Putamen (tissue), 1 donor: ENCODE data around the gene ABHD18.
A peak's percentile ranks its signal among the peaks of the same experiment; 100 is the strongest.
"Not testable (repeated sequence)": the region's sequence is repeated elsewhere in the genome, so short reads cannot be mapped to it uniquely, and the experiment has no call there.

Source experiments
- DNase-seq: peaks from one replicate; pipeline ENCODE4 v3.0.0-alpha.2; 2016; ENCODE audit warnings: low spot score

Gene ABHD18

DNA sequence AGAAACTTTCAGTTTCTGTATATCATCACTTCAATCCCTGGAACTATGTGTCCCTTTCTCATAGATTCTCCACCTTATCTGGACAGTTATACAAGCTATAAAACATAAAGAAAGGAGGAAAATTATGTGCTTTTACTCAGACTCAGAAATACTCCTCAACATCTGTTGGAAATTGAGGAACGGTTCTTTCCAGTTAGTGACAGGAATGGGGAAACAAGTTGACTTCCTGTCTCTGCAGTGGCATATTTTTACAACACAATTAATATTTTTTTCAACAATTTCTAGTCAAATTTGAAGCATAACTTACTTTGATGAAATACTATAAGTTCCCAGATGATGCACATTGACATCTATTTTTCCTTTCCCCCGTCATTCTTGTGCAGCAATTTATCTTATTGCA is 27.9 kb downstream of the ABHD18 start:
- no peak for DNase-seq

DNA sequence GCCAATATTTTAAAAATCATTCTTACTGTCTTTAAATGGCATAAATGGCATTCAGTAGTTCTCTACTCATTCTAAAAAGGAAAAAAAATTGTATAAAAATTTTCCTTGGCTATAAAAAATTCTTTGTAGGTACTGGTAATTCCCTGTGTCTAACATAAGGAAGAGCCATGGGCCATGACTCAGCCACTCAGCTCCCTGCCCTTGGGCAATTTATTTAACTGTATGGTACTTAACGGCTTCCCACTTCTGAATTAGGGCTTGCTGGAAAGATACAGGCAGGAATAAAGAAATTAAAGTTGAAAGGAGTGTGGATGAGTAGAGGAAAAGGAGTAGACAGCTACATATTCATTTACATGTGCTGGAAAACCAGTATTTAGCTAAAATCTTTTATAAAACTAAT is 30.6 kb downstream of the ABHD18 start:
- DNase-seq = no peak

GRCh38 chr4:127996521-127996920 is 31.3 kb downstream of the ABHD18 start:
- DNase-seq = not testable (repeated sequence)

DNA sequence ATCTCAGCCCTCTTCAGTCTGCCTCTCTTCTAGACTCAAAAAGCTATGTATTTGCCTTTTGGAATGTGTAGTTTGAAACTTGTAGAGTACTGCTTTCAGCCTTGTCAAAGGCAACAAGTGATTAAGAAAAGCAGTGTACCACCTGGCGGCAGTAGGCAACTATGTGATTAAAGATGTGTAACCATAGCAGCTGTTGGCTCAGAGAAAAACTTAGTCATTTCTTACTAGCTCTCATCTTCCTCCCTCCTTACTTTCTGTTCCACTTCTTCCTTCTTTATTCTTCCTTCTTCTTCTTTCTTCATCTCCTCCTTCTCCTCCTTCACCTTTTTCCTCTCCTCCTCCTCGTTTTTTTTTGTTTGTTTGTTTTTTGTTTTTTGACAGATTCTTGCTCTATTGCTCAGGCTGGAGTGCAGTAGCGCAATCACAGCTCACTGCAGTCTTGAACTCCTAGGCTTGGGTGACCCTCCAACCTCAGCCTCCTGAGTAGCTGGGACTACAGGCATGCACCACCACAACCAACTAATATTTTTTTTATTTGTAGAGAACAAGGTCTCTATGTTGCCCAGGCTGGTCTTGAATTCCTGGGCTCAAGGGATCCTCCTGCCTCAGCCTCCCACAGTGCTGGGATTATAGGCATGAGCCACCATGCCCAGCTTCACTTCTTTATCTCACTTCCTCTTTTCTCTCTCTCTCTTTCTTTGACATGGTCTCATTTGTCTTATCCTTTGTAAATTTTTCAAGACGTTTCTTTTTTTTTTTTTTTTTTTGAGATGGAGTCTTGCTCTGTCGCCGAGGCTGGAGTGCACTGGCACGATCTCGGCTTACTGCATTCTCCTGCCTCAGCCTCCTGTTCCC is 32.6 kb downstream of the ABHD18 start:
- peak; percentile 7 for DNase-seq

DNA sequence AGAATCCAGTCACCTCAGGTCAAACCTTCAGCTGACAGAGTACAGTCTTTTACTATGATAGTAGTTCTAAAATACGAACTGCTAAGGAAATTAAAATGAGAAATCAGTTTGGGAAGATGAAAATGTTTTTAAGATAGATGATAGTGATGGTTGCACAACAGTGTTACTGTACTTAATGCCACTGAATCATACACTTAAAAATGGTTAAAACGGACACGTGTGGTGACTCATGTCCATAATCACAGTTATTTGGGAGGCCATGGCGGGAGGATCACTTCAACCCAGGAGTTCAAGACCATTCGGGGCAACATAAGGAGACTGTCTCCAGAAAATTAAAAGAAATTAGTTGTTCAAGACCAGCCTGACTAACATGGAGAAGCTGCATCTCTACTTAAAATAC is 41.4 kb downstream of the ABHD18 start:
- no peak for DNase-seq

DNA sequence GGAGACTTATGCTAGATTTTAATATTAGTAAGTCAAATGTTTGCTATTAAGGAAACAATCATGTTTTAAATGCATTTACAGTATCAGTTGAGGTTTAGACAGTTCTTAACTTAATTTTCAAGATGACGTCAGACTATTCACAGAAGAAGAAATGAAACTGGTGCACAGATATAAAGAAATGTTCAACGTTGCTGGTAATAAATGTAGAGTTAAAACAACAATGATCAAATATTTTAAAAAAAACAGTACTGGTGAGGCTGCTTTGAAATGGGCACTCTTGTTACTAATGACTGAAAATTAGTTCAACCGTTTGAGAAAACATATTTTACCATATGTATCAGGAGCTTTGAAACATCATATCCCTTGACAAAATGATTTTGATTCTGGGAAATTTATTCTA is 44.2 kb downstream of the ABHD18 start:
- no peak for DNase-seq

GRCh38 chr4:128025319-128025718 is 60.1 kb downstream of the ABHD18 start:
- DNase-seq = no peak

DNA sequence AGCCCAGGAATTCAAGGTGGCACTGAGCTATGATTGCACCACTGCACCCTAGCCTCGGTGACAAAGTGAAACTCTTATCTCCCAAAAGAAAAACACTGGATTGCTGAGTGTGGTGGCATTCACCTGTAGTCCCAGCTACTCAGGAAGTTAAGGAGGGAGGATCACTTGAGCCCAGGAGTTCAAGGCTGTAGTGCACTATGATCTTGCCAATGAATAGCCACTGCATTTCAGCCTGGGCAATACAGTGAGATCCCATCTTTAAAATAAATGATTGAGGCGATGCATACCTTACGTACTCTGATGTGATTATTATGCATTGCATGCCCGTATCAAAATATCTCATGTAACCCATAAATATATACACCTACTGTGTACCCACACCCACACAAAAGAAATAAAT is 64.7 kb downstream of the ABHD18 start:
- DNase-seq = no peak

DNA sequence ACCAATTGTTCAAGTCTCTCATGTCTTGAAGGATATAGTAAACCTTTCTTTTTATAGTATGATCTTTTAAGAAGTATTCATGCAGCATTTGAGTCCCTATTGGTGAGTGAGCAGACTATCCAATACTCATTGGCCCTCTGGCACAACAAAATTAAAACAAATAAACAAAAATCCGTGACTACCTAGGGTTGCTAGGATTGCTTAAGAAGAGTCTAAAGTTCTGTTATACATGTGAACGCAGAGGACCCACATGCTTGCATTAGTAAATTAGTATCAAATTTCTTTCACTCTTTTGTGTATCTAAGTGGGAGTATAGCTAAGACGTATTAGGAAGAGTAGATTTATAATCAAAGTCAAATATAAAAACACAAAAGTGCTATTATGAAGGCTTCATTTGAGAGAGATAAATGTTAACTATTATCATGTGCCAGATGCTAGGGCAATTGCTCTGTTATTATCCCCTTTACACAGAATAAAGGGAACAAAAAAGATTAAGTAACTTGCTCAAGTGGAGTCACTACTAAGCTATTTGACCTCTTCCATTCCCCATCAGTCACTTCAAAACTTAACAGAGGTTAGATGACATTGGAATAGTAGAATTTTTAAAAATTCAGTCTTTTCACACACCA is 66.7 kb downstream of the ABHD18 start:
- DNase-seq = no peak

- DNase-seq = no peak
Observed at GRCh38 chr4:128039568-128039967, 74.4 kb downstream of the ABHD18 start.

- DNase-seq = not testable (repeated sequence)
Observed at GRCh38 chr4:128047019-128047418, 81.8 kb downstream of the ABHD18 start.

- not testable (repeated sequence) for DNase-seq
Observed at GRCh38 chr4:128047514-128047913, 82.3 kb downstream of the ABHD18 start.

GRCh38 chr4:128051229-128051628 is 86.0 kb downstream of the ABHD18 start:
- DNase-seq = not testable (repeated sequence)

GRCh38 chr4:128054907-128055306 is 89.7 kb downstream of the ABHD18 start:
- DNase-seq = not testable (repeated sequence)

DNA sequence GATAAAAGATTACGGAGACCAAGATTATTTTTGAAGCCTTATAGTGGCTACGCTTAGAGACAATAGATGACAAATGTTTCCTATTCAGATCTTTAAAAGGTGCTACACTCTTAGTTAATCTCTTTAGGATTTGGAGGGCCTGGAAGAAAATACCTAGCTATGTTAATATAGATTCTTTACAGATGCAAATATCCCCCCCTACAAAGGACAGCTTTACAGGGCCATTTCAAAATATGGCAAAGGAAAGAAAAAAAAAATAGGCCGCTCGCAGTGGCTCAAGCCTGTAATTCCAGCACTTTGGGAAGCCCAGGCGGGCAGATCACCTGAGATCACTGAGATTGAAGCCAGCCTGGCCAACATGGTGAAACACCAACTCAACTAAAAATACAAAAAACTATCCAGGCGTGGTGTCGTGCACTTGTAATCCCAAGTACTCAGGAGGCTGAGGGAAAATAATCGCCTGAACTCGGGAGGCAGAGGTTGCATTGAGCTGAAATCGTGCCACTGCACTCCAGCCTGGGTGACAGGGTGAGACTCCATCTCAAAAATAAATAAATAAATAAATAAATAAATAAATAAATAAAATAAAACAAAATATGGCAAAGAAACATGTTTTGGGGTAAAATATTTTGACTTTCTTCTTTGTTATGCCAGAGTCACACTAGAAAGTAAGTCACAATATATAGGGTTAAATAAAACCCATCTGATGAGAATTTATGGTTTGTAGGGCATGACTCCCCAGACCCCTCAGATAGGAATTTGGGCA is 90.4 kb downstream of the ABHD18 start:
- DNase-seq = not testable (repeated sequence)

DNA sequence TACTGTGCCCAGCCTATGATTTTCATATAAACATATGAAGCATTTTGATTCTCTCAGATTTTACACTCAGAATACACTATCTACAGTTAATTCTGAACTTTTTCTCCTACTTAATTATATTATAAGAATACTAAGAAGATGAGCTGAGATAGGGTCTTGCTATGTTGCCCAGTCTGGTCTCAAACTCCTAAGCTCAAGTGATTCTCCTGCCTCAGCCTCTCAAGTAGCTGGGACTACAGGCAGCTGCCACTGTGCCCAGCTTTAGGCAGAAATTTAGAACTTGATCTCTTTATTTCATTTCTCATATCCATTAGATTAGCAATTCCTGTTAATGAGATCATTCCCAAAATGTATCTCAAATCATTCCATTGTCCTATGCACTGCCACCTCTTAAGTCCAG is 91.2 kb downstream of the ABHD18 start:
- DNase-seq = no peak

- no peak for DNase-seq
Observed at GRCh38 chr4:128060121-128060698, 95.0 kb downstream of the ABHD18 start.

- peak; percentile 92 for DNase-seq
Observed at GRCh38 chr4:128060699-128061565, 95.7 kb downstream of the ABHD18 start, which contains the start of gene LARP1B. TSS of gene LARP1B (plus strand) at chr4:128061312. CDS start at chr4:128074952, 13,640 bp downstream.

DNA sequence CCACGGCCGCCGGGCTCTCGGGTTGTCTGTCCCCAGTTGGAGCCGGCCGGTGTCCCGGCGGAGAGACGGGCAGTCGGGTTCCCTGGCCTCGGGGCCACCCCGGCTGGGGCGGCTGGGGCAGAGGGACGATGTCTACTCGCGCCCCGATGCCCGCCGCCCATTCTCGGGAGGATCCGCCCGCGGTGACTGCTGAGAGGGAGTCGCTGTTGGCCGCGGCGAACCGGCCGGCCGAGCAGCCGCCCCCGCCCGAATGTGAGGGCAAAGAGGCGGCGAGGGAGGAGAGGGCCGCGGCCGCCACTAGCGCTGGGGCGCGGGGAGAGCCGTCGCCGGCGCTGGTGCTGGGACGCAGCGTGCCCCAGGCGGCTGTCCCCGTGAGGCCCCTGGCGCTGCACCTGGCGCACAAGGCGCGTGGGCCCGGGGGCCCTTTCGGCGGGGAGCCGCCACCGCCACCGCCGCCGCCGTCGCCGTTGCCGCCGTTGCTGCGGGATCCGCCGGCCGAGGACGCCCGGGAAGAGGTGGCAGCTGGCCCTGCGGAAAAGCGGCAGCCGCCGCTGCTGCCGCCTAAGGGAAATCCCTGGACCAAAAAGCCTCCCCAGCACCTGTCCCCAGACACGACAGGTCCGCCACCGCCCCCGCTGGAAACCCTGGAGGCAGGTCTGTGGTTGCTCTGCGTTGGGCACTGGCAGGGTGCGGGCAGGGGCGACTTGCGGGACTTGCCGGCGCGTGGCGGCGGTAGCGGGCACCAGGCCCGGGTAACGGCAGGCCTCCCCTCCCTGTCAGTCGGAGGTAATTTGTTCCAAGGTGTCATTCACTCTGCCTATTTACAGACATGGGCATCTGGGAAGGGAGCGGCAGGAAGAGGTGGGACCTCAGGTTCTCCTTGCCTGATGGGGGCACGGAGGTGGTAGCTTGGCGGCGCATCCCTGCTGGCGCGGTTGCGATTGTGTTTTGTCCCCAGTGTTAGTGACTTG is 96.6 kb downstream of the ABHD18 start:
- peak; percentile 60 for DNase-seq

- DNase-seq = not testable (repeated sequence)
Observed at GRCh38 chr4:128066453-128066820, 101.2 kb downstream of the ABHD18 start.
